ENCODE data around the gene MAPK14. TPM values are rescaled to one million over a fixed set of nuclear protein-coding genes. Genes with fewer than 3 reads are reported as not detected.

MAPK14 gene
- total and polyA plus RNA-seq, 2 donors (not counting 3 experiments of a cell fraction or from before 2014, with no cell fraction given) = 33.3 to 54.1 TPM

GRCh38 chr6:36079601-36080000, 52.0 kb downstream of the MAPK14 start:
- Histone ChIP-seq H3K4me3 (replicated peaks in 1 of 3; ENCODE audit: insufficient read depth in 1 of 3, low read depth in 1 of 3, low read length in 3 of 3) (no peak overlapping the region), H3K4me1 (ENCODE audit: control insufficient read depth, extremely low read depth, insufficient read depth, low read length) (no peaks in the 10 kb centered on the region), H4K20me1 (replicated peaks; ENCODE audit: control insufficient read depth, extremely low read depth, insufficient read depth, low read length) (peaks cover 3% of the 10 kb centered on the region), H3K36me3 (ENCODE audit: control insufficient read depth in 2 of 2, extremely low read depth in 1 of 2, insufficient read depth in 2 of 2, low read length in 2 of 2) (peaks cover 21 to 23% of the 10 kb centered on the region in 2 experiments), H3K9ac (replicated peaks; ENCODE audit: extremely low read depth, insufficient read depth, low read length) (no peak overlapping the region), H3K9me1 (replicated peaks; ENCODE audit: control insufficient read depth, extremely low read depth, insufficient read depth, low read length) (no peaks in the 10 kb centered on the region), H3K79me2 (ENCODE audit: control insufficient read depth, insufficient read depth, low read length) (peaks cover 14% of the 10 kb centered on the region), H3K9me3 (replicated peaks; ENCODE audit: control insufficient read depth, insufficient read depth, low read length) (no peaks in the 10 kb centered on the region), H3K4me2 (ENCODE audit: insufficient read depth, low read length) (no peak overlapping the region), H3K27me3 (ENCODE audit: control insufficient read depth in 2 of 2, insufficient read depth in 2 of 2, low read length in 2 of 2) (no peaks in the 10 kb centered on the region), H2AFZ (ENCODE audit: low read depth, low read length) (no peak overlapping the region), H3K27ac (ENCODE audit: insufficient read depth, low read depth, low read length) (no peak overlapping the region)
- ChIA-PET CTCF (interaction anchor here (2.5 kb wide), 1 partner anchor 15 kb away, joined by 9 read pairs; no protein-coding TSS in a partner anchor), POLR2A (no interaction called here)
- dilution Hi-C loops (cut with MboI; ENCODE audit: extremely low pct_ligation_motif_present, low sequenced_read_pairs) (no loop called here), intact Hi-C loops (cut with micrococcal nuclease) (no loop called here)
- no TSS peak for BruUV-seq (replicated peaks)
- FAIRE-seq (no peak), DNase-seq (ENCODE audit: low read depth, low spot score) (no peak)
- no peak for TF ChIP-seq MYC (IDR thresholded peaks at IDR 0.05; ENCODE audit: low read depth, low read length)
- no peak for TF ChIP-seq FOS (IDR thresholded peaks at IDR 0.05; ENCODE audit: borderline replicate concordance, insufficient read depth, low read length)
- no peak for TF ChIP-seq POLR2AphosphoS5 (IDR thresholded peaks at IDR 0.05; ENCODE audit: insufficient read depth, low read depth, low read length)
- TF ChIP-seq, protein P1, sequence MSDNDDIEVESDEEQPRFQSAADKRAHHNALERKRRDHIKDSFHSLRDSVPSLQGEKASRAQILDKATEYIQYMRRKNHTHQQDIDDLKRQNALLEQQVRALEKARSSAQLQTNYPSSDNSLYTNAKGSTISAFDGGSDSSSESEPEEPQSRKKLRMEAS (IDR thresholded peaks at IDR 0.05; ENCODE audit: insufficient read depth, insufficient read length) = no peak
- TF ChIP-seq JUN (IDR thresholded peaks at IDR 0.05; ENCODE audit: borderline replicate concordance, insufficient read depth, insufficient read length, low read depth) = no peak
- TF ChIP-seq EZH2 (IDR thresholded peaks at IDR 0.05; ENCODE audit: borderline replicate concordance, low read depth, low read length, severe bottlenecking) = no peak
- no peak for TF ChIP-seq POLR2A (IDR thresholded peaks at IDR 0.05; ENCODE audit: low read depth, low read length)
- TF ChIP-seq, protein P2, sequence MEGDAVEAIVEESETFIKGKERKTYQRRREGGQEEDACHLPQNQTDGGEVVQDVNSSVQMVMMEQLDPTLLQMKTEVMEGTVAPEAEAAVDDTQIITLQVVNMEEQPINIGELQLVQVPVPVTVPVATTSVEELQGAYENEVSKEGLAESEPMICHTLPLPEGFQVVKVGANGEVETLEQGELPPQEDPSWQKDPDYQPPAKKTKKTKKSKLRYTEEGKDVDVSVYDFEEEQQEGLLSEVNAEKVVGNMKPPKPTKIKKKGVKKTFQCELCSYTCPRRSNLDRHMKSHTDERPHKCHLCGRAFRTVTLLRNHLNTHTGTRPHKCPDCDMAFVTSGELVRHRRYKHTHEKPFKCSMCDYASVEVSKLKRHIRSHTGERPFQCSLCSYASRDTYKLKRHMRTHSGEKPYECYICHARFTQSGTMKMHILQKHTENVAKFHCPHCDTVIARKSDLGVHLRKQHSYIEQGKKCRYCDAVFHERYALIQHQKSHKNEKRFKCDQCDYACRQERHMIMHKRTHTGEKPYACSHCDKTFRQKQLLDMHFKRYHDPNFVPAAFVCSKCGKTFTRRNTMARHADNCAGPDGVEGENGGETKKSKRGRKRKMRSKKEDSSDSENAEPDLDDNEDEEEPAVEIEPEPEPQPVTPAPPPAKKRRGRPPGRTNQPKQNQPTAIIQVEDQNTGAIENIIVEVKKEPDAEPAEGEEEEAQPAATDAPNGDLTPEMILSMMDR (IDR thresholded peaks at IDR 0.05; ENCODE audit: extremely low read depth in 1 of 2, insufficient read depth in 1 of 2, low read depth in 1 of 2, low read length in 2 of 2) = no peak
- TF ChIP-seq GATA2 (IDR thresholded peaks at IDR 0.05; ENCODE audit: insufficient read depth, insufficient read length, low read depth, low read length) = no peak
